ENCODE data around the gene CENPW. TPM values are rescaled to one million over a fixed set of nuclear protein-coding genes. Genes with fewer than 3 reads are reported as not detected.

CENPW gene
- total RNA-seq (1.8 and 7.3 TPM in 2 replicates), polyA plus RNA-seq (21.8 and 22.8 TPM in 2 replicates)

DNA sequence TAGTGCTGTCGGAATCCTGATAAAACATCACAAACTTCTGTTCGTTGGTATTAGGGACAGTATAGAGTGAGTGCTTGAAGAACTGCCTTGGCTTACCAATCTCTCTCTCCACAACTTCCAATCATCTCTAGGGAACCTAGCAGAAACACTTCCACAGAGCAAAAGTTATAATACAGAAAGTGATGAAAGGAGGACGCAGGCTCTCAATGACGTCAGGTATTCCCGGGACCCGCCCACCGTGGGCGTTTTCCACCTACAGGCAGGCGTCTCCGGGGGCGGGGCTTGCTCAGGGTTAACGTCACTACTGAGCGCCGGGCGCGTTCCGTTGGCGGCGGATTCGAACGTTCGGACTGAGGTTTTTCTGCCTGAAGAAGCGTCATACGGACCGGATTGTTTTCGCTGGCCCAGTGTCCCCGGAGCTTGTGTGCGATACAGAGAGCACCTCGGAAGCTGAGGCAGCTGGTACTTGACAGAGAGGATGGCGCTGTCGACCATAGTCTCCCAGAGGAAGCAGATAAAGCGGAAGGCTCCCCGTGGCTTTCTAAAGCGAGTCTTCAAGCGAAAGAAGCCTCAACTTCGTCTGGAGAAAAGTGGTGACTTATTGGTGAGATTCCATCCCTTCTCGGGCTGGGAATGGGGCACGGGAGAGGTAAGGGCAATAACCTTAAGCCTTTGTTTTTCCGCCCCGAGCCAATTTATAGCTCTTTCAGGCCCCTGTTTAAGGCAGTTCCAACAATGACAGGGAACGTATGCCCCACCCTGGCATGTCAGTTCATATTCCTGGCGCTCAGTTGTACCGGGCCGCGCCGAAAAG is at the start of gene CENPW:
TSS of gene CENPW (plus strand) at position 320 of the 814 bp plus-strand sequence. CDS start at position 479, 159 bp downstream.
- Histone ChIP-seq H3K4me2 (peak within 1 kb of the TSS; percentile 86), H3K4me1 (ENCODE audit: insufficient read depth) (no peaks in the 10 kb centered on the region), H3K4me3 (peak within 1 kb of the TSS; percentile 75), H4K20me1 (ENCODE audit: insufficient read depth, poor library complexity, severe bottlenecking) (no peaks in the 10 kb centered on the region), H3K27me3 (no peaks in the 10 kb centered on the region), H3K9me2 (replicated peaks; ENCODE audit: insufficient read depth) (no peaks in the 10 kb centered on the region), H2AFZ (peak within 1 kb of the TSS; percentile 84), H3K36me3 (replicated peaks; ENCODE audit: insufficient read depth, low read depth) (no peaks in the 10 kb centered on the region), H3K79me2 (peaks cover 19% of the 10 kb centered on the region), H3K27ac (peak within 1 kb of the TSS; percentile 65), H3K9me3 (ENCODE audit: low read depth) (no peaks in the 10 kb centered on the region)
- TF ChIP-seq EZH2phosphoT487 (IDR thresholded peaks at IDR 0.05; ENCODE audit: low read depth, severe bottlenecking, unreplicated experiment) (no peak), CTCF (IDR thresholded peaks at IDR 0.05; ENCODE audit: poor library complexity) (no peak), EZH2 (IDR thresholded peaks at IDR 0.05; ENCODE audit: borderline replicate concordance) (no peak)
- 4% methylated on average over 45 of the region's 46 CpGs for WGBS (ENCODE audit: low lambda C conversion rate, missing lambda C conversion rate)
- DNase-seq (ENCODE audit: low spot score), result peak; percentile 97

GRCh38 chr6:126293891-126294524 is 45.9 kb upstream of the CENPW start:
- H4K20me1 ChIP-seq (ENCODE audit: insufficient read depth, poor library complexity, severe bottlenecking), result no peaks in the 10 kb centered on the region
- no peak overlapping the region for H3K4me2 ChIP-seq
- H3K27ac ChIP-seq, result no peak overlapping the region
- H2AFZ ChIP-seq, result no peak overlapping the region
- TF ChIP-seq CTCF (IDR thresholded peaks at IDR 0.05; ENCODE audit: poor library complexity), result no peak
- TF ChIP-seq EZH2phosphoT487 (IDR thresholded peaks at IDR 0.05; ENCODE audit: low read depth, severe bottlenecking, unreplicated experiment), result no peak
- TF ChIP-seq EZH2 (IDR thresholded peaks at IDR 0.05; ENCODE audit: borderline replicate concordance), result no peak
- H3K4me1 ChIP-seq (ENCODE audit: insufficient read depth), result no peaks in the 10 kb centered on the region
- no peaks in the 10 kb centered on the region for H3K9me3 ChIP-seq (ENCODE audit: low read depth)
- no peaks in the 10 kb centered on the region for H3K79me2 ChIP-seq
- H3K4me3 ChIP-seq, result no peak overlapping the region
- H3K27me3 ChIP-seq, result no peaks in the 10 kb centered on the region
- H3K36me3 ChIP-seq (replicated peaks; ENCODE audit: insufficient read depth, low read depth), result no peaks in the 10 kb centered on the region
- DNase-seq (ENCODE audit: low spot score), result no peak
- H3K9me2 ChIP-seq (replicated peaks; ENCODE audit: insufficient read depth), result no peaks in the 10 kb centered on the region

- H3K36me3 ChIP-seq (replicated peaks; ENCODE audit: insufficient read depth, low read depth), result no peaks in the 10 kb centered on the region
- no peak overlapping the region for H3K4me3 ChIP-seq
- TF ChIP-seq EZH2phosphoT487 (IDR thresholded peaks at IDR 0.05; ENCODE audit: low read depth, severe bottlenecking, unreplicated experiment) (no peak), EZH2 (IDR thresholded peaks at IDR 0.05; ENCODE audit: borderline replicate concordance) (no peak), CTCF (IDR thresholded peaks at IDR 0.05; ENCODE audit: poor library complexity) (no peak)
- H3K4me1 ChIP-seq (ENCODE audit: insufficient read depth), result no peaks in the 10 kb centered on the region
- no peak for DNase-seq (ENCODE audit: low spot score)
- no peaks in the 10 kb centered on the region for H3K9me2 ChIP-seq (replicated peaks; ENCODE audit: insufficient read depth)
- no peak overlapping the region for H3K27ac ChIP-seq
- no peaks in the 10 kb centered on the region for H3K79me2 ChIP-seq
- no peak overlapping the region for H3K4me2 ChIP-seq
- H2AFZ ChIP-seq, result no peak overlapping the region
- H3K9me3 ChIP-seq (ENCODE audit: low read depth), result no peaks in the 10 kb centered on the region
- no peaks in the 10 kb centered on the region for H4K20me1 ChIP-seq (ENCODE audit: insufficient read depth, poor library complexity, severe bottlenecking)
- 58% methylated on average over 3 of the region's 3 CpGs for WGBS (ENCODE audit: low lambda C conversion rate, missing lambda C conversion rate)
- no peaks in the 10 kb centered on the region for H3K27me3 ChIP-seq
These were observed 39.8 kb upstream of the CENPW start for GRCh38 chr6:126300126-126300525.

Data from hepatocyte (in vitro differentiated cells).